Mucosa of rectum (tissue), 2 donors: ENCODE results near the gene FBXL14.
"Not testable (repeated sequence)": the region's sequence is repeated elsewhere in the genome, so short reads cannot be mapped to it uniquely, and the experiment has no call there.

Experiments used
- H3K27ac ChIP-seq, 2 donors: one replicate each; pipeline ENCODE4 v1.7.0; 2013; ENCODE audit warnings: inconsistent platforms in 2 of 2, low read depth in 2 of 2, low read length in 2 of 2
- H3K27me3 ChIP-seq, 2 donors: one replicate each; pipeline ENCODE4 v1.7.0; 2013; ENCODE audit warnings: low read length in 2 of 2; ENCODE audit not compliant: control insufficient read depth in 2 of 2, insufficient read depth in 2 of 2
- H3K36me3 ChIP-seq, 2 donors: one replicate each; pipeline ENCODE4 v1.7.0; 2013; ENCODE audit warnings: low read length in 2 of 2; ENCODE audit not compliant: control insufficient read depth in 2 of 2, insufficient read depth in 2 of 2
- H3K4me1 ChIP-seq, 2 donors: one replicate each; pipeline ENCODE4 v1.7.0; 2013; ENCODE audit warnings: low read length in 2 of 2, mild to moderate bottlenecking in 1 of 2; ENCODE audit not compliant: control insufficient read depth in 2 of 2, insufficient read depth in 2 of 2
- H3K4me3 ChIP-seq, 2 donors: one replicate each; pipeline ENCODE4 v1.7.0; 2013; ENCODE audit warnings: low read length in 2 of 2
- H3K9ac ChIP-seq, 2 donors: one replicate each; pipeline ENCODE4 v1.7.0; 2013; ENCODE audit warnings: low read length in 2 of 2, low read depth in 1 of 2, mild to moderate bottlenecking in 1 of 2
- H3K9me3 ChIP-seq, 2 donors: one replicate each; pipeline ENCODE4 v1.7.0; 2013; ENCODE audit warnings: low read length in 2 of 2; ENCODE audit not compliant: control insufficient read depth in 2 of 2
- donor health status: healthy.
- donor health status: Normal muscosa, but diverticular disease.

The FBXL14 gene

GRCh38 chr12:1573960-1574864 lies 20.2 kb downstream of the FBXL14 start:
- Histone ChIP-seq H3K4me1 (peaks cover 27 to 33% of the 10 kb centered on the region in 2 donors), H3K9ac (no peak overlapping the region), H3K9me3 (no peaks in the 10 kb centered on the region), H3K36me3 (no peaks in the 10 kb centered on the region), H3K4me3 (no peak overlapping the region), H3K27me3 (no peaks in the 10 kb centered on the region), H3K27ac (no peak overlapping the region)

- no peaks in the 10 kb centered on the region for H3K27me3 ChIP-seq
- H3K36me3 ChIP-seq, result no peaks in the 10 kb centered on the region
- peaks cover 27 to 33% of the 10 kb centered on the region in 2 donors for H3K4me1 ChIP-seq
- H3K9me3 ChIP-seq, result no peaks in the 10 kb centered on the region
- H3K27ac ChIP-seq, result no peak overlapping the region
- no peak overlapping the region for H3K4me3 ChIP-seq
- no peak overlapping the region for H3K9ac ChIP-seq
These were observed 21.6 kb downstream of the FBXL14 start for GRCh38 chr12:1572731-1573130.

DNA sequence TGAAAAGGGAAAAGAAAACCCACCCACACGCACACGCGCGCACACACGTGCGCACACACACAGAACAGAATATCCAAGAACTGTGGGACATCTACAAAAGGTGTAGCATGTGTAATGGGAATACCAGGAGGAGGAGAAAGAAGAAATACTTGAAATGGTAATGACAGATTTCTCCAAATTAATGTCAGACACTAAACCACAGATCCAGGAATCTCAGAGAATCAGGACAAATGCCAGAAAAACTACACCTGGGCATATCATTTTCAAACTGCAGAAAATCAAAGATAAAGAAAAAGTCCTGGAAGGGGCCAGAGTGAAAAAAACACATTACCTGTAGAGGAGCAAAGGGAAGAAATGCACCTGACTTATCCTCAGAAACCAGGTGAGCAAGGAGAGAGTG lies 26.5 kb downstream of the FBXL14 start:
- Histone ChIP-seq H3K4me1 (peaks cover 6 to 8% of the 10 kb centered on the region in 2 donors), H3K27ac (no peak overlapping the region), H3K36me3 (no peaks in the 10 kb centered on the region), H3K9ac (no peak overlapping the region), H3K27me3 (no peaks in the 10 kb centered on the region), H3K4me3 (no peak overlapping the region), H3K9me3 (no peaks in the 10 kb centered on the region)

GRCh38 chr12:1566449-1567135 lies 27.8 kb downstream of the FBXL14 start:
- Histone ChIP-seq H3K4me1 (no peaks in the 10 kb centered on the region), H3K27me3 (no peaks in the 10 kb centered on the region), H3K9me3 (no peaks in the 10 kb centered on the region), H3K36me3 (no peaks in the 10 kb centered on the region), H3K9ac (no peak overlapping the region), H3K4me3 (no peak overlapping the region), H3K27ac (no peak overlapping the region)

DNA sequence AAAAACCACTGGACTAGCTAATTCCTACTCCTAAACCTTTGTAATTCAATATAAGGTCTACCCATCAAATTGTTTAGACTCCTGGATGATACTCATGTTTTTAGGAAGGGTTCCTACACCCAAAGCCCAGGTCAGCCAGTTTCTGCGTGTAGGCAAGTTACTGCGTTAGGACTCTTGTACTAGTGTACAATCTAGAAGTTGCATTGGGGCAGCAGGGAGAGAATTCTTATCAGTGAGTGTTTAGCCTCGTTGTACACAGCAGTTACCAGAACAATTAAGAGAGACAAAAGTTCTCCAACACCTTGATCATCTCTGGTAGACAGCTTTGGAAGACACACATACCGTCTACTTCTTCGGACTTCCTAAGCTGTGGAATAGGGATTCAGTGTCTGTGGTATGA lies 29.2 kb downstream of the FBXL14 start:
- Histone ChIP-seq H3K4me3 (no peak overlapping the region), H3K4me1 (no peaks in the 10 kb centered on the region), H3K27me3 (no peaks in the 10 kb centered on the region), H3K27ac (no peak overlapping the region), H3K9ac (no peak overlapping the region), H3K9me3 (no peaks in the 10 kb centered on the region), H3K36me3 (no peaks in the 10 kb centered on the region)

DNA sequence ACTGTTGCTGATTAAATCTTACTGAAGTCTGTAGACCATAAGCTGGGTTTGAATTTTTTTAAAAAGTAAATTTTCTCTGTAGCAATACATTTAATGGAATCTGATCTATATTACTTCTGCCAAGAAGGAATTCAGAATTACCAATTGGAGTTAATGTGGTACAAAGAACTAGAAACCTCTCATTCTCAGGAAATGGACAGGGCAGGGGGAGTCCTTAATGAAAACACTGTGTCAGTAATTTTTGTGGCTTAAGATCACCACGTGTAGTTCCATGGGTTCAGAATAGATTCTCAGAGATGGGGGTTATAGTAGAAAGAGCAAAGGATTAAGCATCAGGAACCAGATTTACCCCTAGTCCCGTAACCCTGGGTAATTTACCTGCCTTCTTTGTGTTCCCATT lies 30.3 kb downstream of the FBXL14 start:
- H3K4me3 ChIP-seq, result no peak overlapping the region
- H3K27ac ChIP-seq, result no peak overlapping the region
- no peaks in the 10 kb centered on the region for H3K4me1 ChIP-seq
- H3K9ac ChIP-seq, result no peak overlapping the region
- H3K36me3 ChIP-seq, result no peaks in the 10 kb centered on the region
- no peaks in the 10 kb centered on the region for H3K9me3 ChIP-seq
- no peaks in the 10 kb centered on the region for H3K27me3 ChIP-seq

- Histone ChIP-seq H3K27ac (no peak overlapping the region), H3K4me1 (no peaks in the 10 kb centered on the region), H3K27me3 (no peaks in the 10 kb centered on the region), H3K9ac (no peak overlapping the region), H3K9me3 (no peaks in the 10 kb centered on the region), H3K4me3 (no peak overlapping the region), H3K36me3 (no peaks in the 10 kb centered on the region)
These were observed 31.5 kb downstream of the FBXL14 start for GRCh38 chr12:1562813-1563407.

GRCh38 chr12:1560704-1561103 lies 33.7 kb downstream of the FBXL14 start:
- Histone ChIP-seq H3K36me3 (no peaks in the 10 kb centered on the region), H3K9ac (no peak overlapping the region), H3K4me3 (no peak overlapping the region), H3K4me1 (no peaks in the 10 kb centered on the region), H3K27ac (no peak overlapping the region), H3K9me3 (no peaks in the 10 kb centered on the region), H3K27me3 (no peaks in the 10 kb centered on the region)

GRCh38 chr12:1559676-1560091 lies 34.7 kb downstream of the FBXL14 start:
- no peak overlapping the region for H3K27ac ChIP-seq
- no peak overlapping the region for H3K9ac ChIP-seq
- no peak overlapping the region for H3K4me3 ChIP-seq
- no peaks in the 10 kb centered on the region for H3K36me3 ChIP-seq
- no peaks in the 10 kb centered on the region for H3K4me1 ChIP-seq
- H3K27me3 ChIP-seq, result no peaks in the 10 kb centered on the region
- H3K9me3 ChIP-seq, result no peaks in the 10 kb centered on the region

- not testable (repeated sequence) for H3K9me3 ChIP-seq, H3K9ac ChIP-seq, H3K27ac ChIP-seq, H3K4me3 ChIP-seq, H3K36me3 ChIP-seq, H3K4me1 ChIP-seq, H3K27me3 ChIP-seq
These were observed 36.3 kb downstream of the FBXL14 start for GRCh38 chr12:1558108-1558507.
